CD4-positive, alpha-beta T cell treated with Interleukin-15 for 4 hours (primary cell): ENCODE measurements around the gene INPP4A.

Experiments
- DNase-seq: peaks from one replicate; pipeline ENCODE4 v3.0.0-alpha.2; 2020; ENCODE audit warnings: low spot score

INPP4A gene

GRCh38 chr2:98541906-98542305 is 97.2 kb downstream of the INPP4A start:
- DNase-seq: no peak

DNA sequence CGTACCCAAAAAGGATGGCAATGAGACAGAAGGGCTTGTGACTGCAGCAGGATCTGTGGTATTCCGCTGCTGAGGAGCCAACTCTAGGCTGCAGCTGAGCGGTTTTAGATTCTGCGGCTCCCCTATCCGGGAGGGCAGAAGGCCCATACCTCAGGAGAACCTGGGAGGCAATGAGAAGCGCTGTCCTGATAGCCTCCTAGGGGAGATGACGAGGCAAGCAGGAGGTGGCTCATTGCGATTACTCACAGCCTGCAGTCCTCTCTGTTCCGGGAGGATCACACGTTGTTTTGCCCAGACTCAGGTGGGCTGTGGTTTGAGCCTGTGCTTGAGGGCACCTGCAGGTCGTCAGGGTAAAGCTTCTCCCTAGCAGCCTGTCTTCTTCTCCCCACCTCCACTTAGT is 98.6 kb downstream of the INPP4A start:
- DNase-seq: no peak

GRCh38 chr2:98543842-98544241 is 99.2 kb downstream of the INPP4A start:
- no peak for DNase-seq

DNA sequence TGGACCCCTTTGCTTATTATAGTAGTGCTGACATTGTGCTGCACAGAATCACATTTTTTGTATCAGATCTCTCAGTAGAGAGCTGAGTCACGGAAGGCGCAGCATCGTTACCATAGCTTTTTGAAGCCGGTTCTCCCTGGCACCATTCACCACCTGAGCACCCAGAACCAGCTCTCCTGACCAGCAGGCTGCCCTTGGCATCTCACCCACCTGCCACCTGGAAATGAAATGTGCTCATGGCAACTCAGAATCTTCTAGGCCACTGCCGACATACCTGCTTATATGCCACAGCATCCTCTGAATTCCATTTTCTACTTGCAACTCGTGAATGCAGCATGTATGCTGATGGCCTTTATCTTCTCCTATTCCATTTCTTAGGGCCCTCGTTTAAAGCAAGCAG is 100.9 kb downstream of the INPP4A start:
- no peak for DNase-seq

DNA sequence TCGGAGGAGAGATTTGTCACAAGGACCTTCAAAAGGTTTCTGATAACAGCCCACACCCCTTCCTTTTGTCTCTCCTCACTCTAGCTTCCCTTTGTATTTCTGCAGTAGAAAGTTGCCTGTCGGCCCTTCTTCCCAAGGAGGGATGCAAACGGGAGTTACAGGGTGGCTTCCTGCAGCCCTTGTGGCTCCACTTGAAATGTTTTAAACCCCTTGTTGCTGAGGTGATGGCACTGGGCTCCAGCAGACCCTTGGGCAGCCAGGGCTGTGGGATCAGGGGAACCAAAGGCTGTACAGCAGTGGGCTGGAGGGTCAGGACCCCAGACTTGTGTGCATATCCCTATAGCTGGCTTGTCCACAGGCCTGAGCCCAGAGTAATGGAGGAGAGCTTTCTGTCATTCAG is 101.5 kb downstream of the INPP4A start:
- DNase-seq: no peak

DNA sequence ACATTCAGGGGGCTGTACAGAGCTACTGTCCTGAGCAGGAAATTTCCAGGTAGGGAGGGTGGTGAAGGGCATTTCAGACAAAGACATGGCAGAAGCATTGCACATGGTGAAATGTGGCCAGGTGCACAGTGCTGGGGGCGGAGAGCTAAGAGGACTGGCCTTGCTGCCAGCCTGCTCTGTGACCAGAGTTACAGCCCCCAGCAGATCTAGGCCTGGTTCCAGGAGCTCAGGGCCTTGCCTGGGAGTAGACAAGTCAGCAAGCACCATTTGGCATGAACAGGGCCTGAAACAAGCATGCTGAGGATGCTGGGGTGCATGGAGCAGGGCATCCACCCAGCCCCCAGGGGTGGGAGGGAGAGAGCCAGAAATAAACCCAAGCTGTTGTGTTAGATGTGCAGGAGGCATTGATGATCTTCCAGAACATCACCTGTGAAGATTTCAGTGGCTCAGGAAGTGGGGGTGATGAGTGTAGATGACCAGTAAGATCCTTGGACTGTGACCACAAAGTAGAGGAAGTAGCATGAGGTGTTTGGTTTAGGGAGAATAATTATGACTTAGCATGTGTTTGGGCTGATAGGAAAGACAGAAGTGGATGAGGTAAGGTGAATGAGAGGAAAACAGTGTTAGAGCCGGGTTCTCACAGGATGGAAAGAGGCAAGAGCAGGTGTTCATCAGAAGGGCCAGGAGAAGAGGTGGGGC is 102.6 kb downstream of the INPP4A start:
- DNase-seq: no peak

DNA sequence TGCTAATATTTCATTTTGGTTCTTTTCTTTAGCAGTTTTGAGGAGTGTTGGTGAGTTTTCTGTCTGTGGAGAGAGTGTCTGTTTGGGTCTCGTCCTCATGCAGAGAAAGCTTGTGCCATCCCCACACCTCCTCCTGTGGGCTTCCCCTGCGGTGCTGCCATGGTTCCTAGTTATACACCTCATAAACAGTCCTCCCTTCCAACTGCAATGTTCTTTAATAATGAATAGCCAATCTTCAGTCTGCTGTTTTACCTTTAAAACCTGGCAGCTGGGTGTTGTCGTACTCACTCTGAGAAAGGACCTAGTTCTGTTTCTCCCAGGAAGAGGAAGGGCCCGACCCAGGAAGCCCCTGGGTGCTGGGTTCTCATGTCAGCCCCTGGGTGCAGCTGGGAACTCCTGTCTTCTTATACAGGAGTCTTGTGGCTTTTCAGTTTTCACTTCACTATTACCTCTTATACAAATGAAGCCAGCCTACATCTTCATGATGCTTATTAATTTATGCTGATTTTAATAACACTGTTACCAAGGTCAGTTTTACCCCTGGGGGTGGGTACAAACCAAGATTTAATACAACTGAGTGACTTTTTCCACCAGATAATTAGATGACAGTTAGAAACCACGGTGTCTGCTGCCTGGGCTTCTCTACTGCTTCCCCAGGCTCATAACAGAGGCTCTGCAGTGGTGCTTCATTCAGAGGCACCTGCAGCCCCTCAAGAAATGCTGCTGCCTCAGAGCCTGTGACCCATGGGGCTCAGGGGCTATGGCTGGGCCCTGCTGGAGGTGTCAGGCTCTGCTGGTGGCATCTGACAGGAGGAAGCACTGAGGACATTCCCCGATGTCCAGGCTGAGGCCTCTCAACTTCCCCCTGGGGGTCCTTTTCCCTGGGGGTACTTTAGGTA is 104.5 kb downstream of the INPP4A start:
- no peak for DNase-seq

- DNase-seq: no peak
These were observed 105.5 kb downstream of the INPP4A start for GRCh38 chr2:98550165-98550564.

GRCh38 chr2:98551316-98551715 is 106.7 kb downstream of the INPP4A start:
- DNase-seq: peak; percentile 7

- no peak for DNase-seq
These were observed 108.0 kb downstream of the INPP4A start for GRCh38 chr2:98552499-98553179.

GRCh38 chr2:98554116-98554861 is 109.6 kb downstream of the INPP4A start:
- no peak for DNase-seq

DNA sequence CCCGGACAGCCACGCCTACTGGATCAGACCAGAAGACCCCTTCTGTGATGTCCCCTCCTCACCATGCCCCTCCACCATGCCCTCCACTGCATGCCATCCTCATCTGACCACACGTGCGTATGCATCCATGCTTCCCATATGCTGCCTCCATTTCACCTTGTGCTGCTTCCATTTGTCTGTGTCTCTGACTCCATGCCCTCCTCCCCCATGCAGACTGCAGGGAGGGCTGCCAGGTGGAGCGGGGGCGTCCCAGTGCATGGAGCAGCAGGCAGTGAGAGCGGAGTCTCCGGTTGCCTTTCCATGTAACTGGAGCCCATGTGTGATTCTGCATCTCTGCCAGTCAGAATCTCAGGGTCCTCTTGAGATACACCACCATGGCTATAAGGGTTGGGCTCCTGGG is 111.0 kb downstream of the INPP4A start:
- DNase-seq: no peak

- no peak for DNase-seq
These were observed 111.8 kb downstream of the INPP4A start for GRCh38 chr2:98556344-98557033.

DNA sequence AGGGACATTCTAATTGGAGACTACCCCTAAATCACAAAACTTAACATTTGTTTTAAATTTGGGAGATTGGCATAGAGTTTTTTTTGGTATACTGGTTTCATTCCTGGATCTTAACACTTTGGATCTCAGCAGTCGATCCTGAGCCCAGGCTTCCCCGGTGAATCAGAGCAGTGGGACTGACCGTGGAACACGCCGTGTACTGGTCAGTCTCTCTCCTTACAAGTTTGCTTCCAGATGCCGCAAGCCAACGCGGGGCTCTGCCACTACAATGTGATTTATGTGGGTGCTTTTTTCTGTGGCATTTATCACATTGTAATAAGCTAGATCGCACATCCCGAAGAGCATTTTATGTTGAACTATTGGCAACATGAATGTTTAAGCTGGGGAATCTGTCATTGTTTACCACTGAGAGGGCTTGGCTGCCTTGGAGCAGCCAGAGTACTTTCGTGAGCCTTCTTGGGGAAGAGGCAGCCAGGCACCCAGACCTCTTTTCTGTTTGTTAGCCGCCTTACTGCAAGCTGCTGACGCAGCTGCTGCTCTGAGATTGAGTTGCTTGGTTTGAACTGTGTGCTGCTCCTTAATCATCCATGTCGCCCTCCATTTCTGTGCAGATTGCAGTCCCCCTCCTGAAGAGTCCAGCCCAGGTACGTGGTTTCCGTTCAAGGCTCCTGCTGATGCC is 114.3 kb downstream of the INPP4A start:
- DNase-seq: no peak

DNA sequence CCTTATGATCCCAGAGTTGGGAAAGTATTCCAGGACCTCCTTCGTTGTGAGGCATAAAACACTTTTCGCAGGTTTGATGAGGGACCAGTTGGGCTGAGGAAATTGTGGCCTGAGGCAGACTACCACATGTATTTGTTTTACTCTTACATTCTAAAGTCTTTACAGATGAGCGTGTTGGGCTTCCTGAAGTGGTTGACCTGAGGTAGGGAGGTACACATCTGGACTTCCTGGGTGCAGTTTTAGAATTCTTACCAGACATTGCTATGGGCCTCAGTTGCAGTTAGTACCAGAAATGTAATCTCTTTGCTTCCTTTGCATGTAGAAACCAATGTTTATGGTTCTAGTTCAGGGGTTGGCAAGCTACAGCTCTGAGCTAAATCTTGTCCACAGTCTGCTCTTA is 114.9 kb downstream of the INPP4A start:
- no peak for DNase-seq

GRCh38 chr2:98560256-98560771 is 115.7 kb downstream of the INPP4A start:
- no peak for DNase-seq

- DNase-seq: no peak
These were observed 116.4 kb downstream of the INPP4A start for GRCh38 chr2:98561018-98561417.

GRCh38 chr2:98561902-98562695 is 117.4 kb downstream of the INPP4A start:
- DNase-seq: no peak

GRCh38 chr2:98563394-98563793 is 118.7 kb downstream of the INPP4A start:
- no peak for DNase-seq
